Measurements from ENCODE around the gene MIB1. TPM values are rescaled to one million over a fixed set of nuclear protein-coding genes. Genes with fewer than 3 reads are reported as not detected.

MIB1 gene
- total and polyA plus RNA-seq, 2 experiments from 2014 or later: 8.9 to 46.8 TPM

DNA sequence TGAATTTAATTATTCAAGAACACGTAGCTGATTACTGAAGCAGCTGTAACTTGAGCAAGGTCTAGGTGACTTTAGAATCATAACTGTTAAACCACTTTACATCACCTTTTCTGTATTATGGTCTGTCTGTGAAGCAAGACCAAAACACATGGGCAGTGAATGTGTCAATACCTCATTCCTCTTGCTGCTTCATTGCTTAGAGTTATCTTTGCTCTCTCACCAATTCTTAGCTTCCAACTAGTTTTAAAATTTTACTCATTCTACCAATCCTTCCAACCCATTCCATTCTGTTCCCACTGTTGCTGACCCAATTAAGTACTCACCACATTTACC lies 80.2 kb downstream of the MIB1 start:
- no peak overlapping the region for H3K4me3 ChIP-seq
- peak overlapping the region; percentile 53 for H3K27ac ChIP-seq
- DNase-seq (ENCODE audit: low read depth in 1 of 2, low spot score in 1 of 2): no peak
- H3K9me3 ChIP-seq (ENCODE audit: low read depth): no peaks in the 10 kb centered on the region
- H3K27me3 ChIP-seq: no peaks in the 10 kb centered on the region
- H3K36me3 ChIP-seq: peaks cover 24% of the 10 kb centered on the region
- peaks cover 7% of the 10 kb centered on the region for H3K4me1 ChIP-seq (ENCODE audit: low read depth)
- TF ChIP-seq, protein P1, sequence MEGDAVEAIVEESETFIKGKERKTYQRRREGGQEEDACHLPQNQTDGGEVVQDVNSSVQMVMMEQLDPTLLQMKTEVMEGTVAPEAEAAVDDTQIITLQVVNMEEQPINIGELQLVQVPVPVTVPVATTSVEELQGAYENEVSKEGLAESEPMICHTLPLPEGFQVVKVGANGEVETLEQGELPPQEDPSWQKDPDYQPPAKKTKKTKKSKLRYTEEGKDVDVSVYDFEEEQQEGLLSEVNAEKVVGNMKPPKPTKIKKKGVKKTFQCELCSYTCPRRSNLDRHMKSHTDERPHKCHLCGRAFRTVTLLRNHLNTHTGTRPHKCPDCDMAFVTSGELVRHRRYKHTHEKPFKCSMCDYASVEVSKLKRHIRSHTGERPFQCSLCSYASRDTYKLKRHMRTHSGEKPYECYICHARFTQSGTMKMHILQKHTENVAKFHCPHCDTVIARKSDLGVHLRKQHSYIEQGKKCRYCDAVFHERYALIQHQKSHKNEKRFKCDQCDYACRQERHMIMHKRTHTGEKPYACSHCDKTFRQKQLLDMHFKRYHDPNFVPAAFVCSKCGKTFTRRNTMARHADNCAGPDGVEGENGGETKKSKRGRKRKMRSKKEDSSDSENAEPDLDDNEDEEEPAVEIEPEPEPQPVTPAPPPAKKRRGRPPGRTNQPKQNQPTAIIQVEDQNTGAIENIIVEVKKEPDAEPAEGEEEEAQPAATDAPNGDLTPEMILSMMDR (IDR thresholded peaks at IDR 0.05; ENCODE audit: low read depth, low read length): no peak

DNA sequence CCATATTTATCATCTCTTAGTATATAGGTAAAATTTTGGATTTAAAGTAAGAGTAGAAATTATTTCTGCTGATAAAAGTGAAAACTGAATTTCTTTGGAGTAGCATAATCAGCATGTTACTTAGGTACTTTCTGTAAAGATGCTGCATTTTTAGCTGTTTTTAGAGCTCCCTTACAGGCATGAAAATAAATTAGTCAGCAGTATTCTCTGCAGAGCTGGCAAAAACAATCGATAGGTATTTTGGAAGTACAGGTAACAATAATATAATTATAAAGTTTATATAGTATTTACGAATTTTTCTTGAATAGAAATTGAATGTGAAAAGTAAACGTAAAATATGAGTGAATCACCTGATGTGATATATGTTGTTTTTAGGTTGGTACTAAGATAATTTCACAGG lies 83.3 kb downstream of the MIB1 start:
- H3K9me3 ChIP-seq (ENCODE audit: low read depth): no peaks in the 10 kb centered on the region
- no peak for DNase-seq (ENCODE audit: low read depth in 1 of 2, low spot score in 1 of 2)
- peak overlapping the region; percentile 96 for H3K27ac ChIP-seq
- H3K4me1 ChIP-seq (ENCODE audit: low read depth): peaks cover 24% of the 10 kb centered on the region
- H3K36me3 ChIP-seq: peaks cover 17% of the 10 kb centered on the region
- TF ChIP-seq, protein P1 (IDR thresholded peaks at IDR 0.05; ENCODE audit: low read depth, low read length): no peak
- no peaks in the 10 kb centered on the region for H3K27me3 ChIP-seq
- H3K4me3 ChIP-seq: no peak overlapping the region

DNA sequence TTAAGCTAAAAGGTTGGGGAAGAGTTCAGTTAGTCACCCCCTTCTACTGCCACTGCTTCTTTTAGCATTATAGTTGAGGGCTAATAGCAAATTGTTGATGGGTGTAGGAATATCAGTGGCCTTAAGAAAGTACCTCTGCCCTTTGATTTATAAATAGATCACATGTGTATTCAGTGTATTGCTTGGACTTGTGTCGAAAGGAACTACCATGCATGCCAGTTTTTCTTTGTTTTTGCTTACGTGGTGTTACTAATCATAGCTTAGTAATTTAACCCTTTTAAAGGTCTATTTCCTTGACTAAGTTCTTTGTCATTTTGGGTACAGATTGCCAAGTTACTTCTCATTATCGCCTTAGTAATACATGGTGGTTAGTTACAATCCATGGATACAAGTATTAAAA lies 85.6 kb downstream of the MIB1 start:
- no peaks in the 10 kb centered on the region for H3K27me3 ChIP-seq
- H3K9me3 ChIP-seq (ENCODE audit: low read depth): no peaks in the 10 kb centered on the region
- peaks cover 16% of the 10 kb centered on the region for H3K36me3 ChIP-seq
- DNase-seq (ENCODE audit: low read depth in 1 of 2, low spot score in 1 of 2): peak; percentile 47 to 66
- TF ChIP-seq, protein P1 (IDR thresholded peaks at IDR 0.05; ENCODE audit: low read depth, low read length): no peak
- H3K4me3 ChIP-seq: peak overlapping the region; percentile 56
- peak overlapping the region; percentile 96 for H3K27ac ChIP-seq
- H3K4me1 ChIP-seq (ENCODE audit: low read depth): peaks cover 24% of the 10 kb centered on the region

DNA sequence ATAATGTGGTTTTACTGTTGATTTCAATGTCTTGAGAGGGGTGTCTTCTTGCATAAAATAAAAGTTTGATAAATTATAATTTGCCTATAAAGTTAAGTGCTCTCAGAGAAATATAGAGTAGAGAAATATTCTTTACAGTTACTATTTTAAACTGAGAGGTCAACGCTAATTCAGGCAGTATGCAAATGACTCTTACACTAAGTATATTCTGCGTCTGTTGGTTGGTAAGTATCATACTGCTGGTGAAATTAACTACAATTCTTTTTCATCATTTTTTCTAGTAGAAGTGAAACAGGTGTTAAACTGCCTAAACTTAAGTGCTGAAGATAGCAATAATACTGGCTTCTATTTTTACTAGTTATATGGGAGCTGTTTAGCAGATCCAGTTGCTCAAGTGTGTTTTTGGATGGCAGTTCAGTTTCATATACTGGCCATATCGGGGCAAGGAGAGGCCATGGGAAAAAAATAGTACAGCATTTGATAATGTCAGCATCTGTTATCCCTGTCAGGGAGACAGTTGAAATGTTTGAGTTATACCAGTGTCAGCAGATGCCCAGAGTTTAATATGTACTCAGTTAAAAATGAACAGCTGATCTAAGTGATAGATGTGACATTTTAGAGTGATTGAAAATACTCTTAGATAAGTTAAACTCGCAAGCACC lies 86.2 kb downstream of the MIB1 start:
- Histone ChIP-seq H3K4me3 (peak overlapping the region; percentile 56), H3K27ac (peak overlapping the region; percentile 96), H3K4me1 (ENCODE audit: low read depth) (peaks cover 25% of the 10 kb centered on the region), H3K9me3 (ENCODE audit: low read depth) (no peaks in the 10 kb centered on the region), H3K27me3 (no peaks in the 10 kb centered on the region), H3K36me3 (peaks cover 16% of the 10 kb centered on the region)
- DNase-seq (ENCODE audit: low read depth in 1 of 2, low spot score in 1 of 2): peak in 1 of 2 donors; percentile 44
- TF ChIP-seq, protein P1 (IDR thresholded peaks at IDR 0.05; ENCODE audit: low read depth, low read length): no peak

DNA sequence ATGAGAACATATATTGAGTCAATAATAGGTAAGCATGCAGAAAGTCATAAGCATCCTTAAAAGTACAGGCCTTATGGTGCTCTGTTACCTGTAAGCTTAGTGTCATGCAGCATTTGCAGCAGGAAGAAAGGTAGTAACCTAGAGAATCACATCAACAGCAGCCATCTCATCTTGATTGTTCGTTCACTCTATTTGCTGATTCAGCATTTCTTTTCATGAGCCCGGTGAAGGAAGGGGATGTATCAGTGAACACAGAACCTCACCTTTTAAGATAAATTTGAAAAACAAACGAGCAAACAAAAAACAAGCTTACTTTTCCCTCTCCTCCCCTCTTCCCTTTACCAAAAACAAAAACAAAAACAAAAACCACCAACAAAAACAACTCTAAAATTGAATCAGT lies 89.9 kb downstream of the MIB1 start:
- H3K4me3 ChIP-seq: peak overlapping the region; percentile 56
- H3K36me3 ChIP-seq: peaks cover 9% of the 10 kb centered on the region
- TF ChIP-seq, protein P1 (IDR thresholded peaks at IDR 0.05; ENCODE audit: low read depth, low read length): no peak
- no peak for DNase-seq (ENCODE audit: low read depth in 1 of 2, low spot score in 1 of 2)
- H3K4me1 ChIP-seq (ENCODE audit: low read depth): peaks cover 53% of the 10 kb centered on the region
- peak overlapping the region; percentile 96 for H3K27ac ChIP-seq
- H3K27me3 ChIP-seq: no peaks in the 10 kb centered on the region
- no peaks in the 10 kb centered on the region for H3K9me3 ChIP-seq (ENCODE audit: low read depth)

Data from cardiac muscle cell (in vitro differentiated cells and primary cell).